ENCODE data around the gene LIMD2. TPM values are rescaled to one million over a fixed set of nuclear protein-coding genes. Genes with fewer than 3 reads are reported as not detected.

The LIMD2 gene
- total RNA-seq, 2 donors from 2014 or later, result 114 to 185 TPM

- ATAC-seq, result peak; percentile 34 to 36
- Mint-ChIP-seq H3K4me3 (peak overlapping the region; percentile 89), H3K4me1 (ENCODE audit: low read depth in 2 of 2) (peaks cover 42 to 49% of the 10 kb centered on the region in 2 donors), H3K27me3 (no peaks in the 10 kb centered on the region), H3K27ac (peak overlapping the region; percentile 85 to 88), H3K36me3 (no peaks in the 10 kb centered on the region), H3K9me3 (no peaks in the 10 kb centered on the region)
- DNase-seq (ENCODE audit: low spot score), result peak; percentile 79
Observed at GRCh38 chr17:63697341-63698286, 2.3 kb downstream of the LIMD2 start.

GRCh38 chr17:63696381-63696961 lies 3.5 kb downstream of the LIMD2 start:
- peak overlapping the region; percentile 85 to 88 for H3K27ac Mint-ChIP-seq
- no peaks in the 10 kb centered on the region for H3K36me3 Mint-ChIP-seq
- no peak for ATAC-seq
- peak overlapping the region; percentile 89 for H3K4me3 Mint-ChIP-seq
- no peaks in the 10 kb centered on the region for H3K27me3 Mint-ChIP-seq
- DNase-seq (ENCODE audit: low spot score), result no peak
- H3K4me1 Mint-ChIP-seq (ENCODE audit: low read depth in 2 of 2), result peaks cover 33 to 41% of the 10 kb centered on the region in 2 donors
- H3K9me3 Mint-ChIP-seq, result no peaks in the 10 kb centered on the region

- Mint-ChIP-seq H3K4me1 (ENCODE audit: low read depth in 2 of 2) (peaks cover 31 to 38% of the 10 kb centered on the region in 2 donors), H3K4me3 (peak overlapping the region; percentile 89), H3K9me3 (no peaks in the 10 kb centered on the region), H3K36me3 (no peaks in the 10 kb centered on the region), H3K27me3 (no peaks in the 10 kb centered on the region), H3K27ac (peak overlapping the region; percentile 85 to 88)
- no peak for ATAC-seq
- DNase-seq (ENCODE audit: low spot score), result no peak
Observed at GRCh38 chr17:63695889-63696288, 4.0 kb downstream of the LIMD2 start.

- Mint-ChIP-seq H3K27ac (peak overlapping the region; percentile 85 to 88), H3K4me1 (ENCODE audit: low read depth in 2 of 2) (peaks cover 31 to 38% of the 10 kb centered on the region in 2 donors), H3K36me3 (no peaks in the 10 kb centered on the region), H3K9me3 (no peaks in the 10 kb centered on the region), H3K4me3 (peak overlapping the region; percentile 27), H3K27me3 (no peaks in the 10 kb centered on the region)
- ATAC-seq (no peak), DNase-seq (ENCODE audit: low spot score) (no peak)
Observed at GRCh38 chr17:63694950-63695773, 4.8 kb downstream of the LIMD2 start.

GRCh38 chr17:63694229-63694949 lies 5.5 kb downstream of the LIMD2 start:
- no peaks in the 10 kb centered on the region for H3K9me3 Mint-ChIP-seq
- ATAC-seq (no peak), DNase-seq (ENCODE audit: low spot score) (no peak)
- H3K4me3 Mint-ChIP-seq, result peak overlapping the region; percentile 27
- no peaks in the 10 kb centered on the region for H3K27me3 Mint-ChIP-seq
- peak overlapping the region; percentile 85 to 88 for H3K27ac Mint-ChIP-seq
- no peaks in the 10 kb centered on the region for H3K36me3 Mint-ChIP-seq
- peaks cover 31 to 38% of the 10 kb centered on the region in 2 donors for H3K4me1 Mint-ChIP-seq (ENCODE audit: low read depth in 2 of 2)

GRCh38 chr17:63693411-63694113 lies 6.4 kb downstream of the LIMD2 start:
- H3K27ac Mint-ChIP-seq, result peak overlapping the region; percentile 42 to 85

GRCh38 chr17:63692195-63692816 lies 7.6 kb downstream of the LIMD2 start:
- H3K36me3 Mint-ChIP-seq, result no peaks in the 10 kb centered on the region
- H3K4me3 Mint-ChIP-seq, result no peak overlapping the region

More at GRCh38 chr17:63693411-63694113, 6.4 kb downstream of the LIMD2 start:
- Mint-ChIP-seq H3K27me3 (no peaks in the 10 kb centered on the region), H3K4me1 (ENCODE audit: low read depth in 2 of 2) (peaks cover 31 to 38% of the 10 kb centered on the region in 2 donors), H3K4me3 (no peak overlapping the region), H3K9me3 (no peaks in the 10 kb centered on the region), H3K36me3 (no peaks in the 10 kb centered on the region)
- no peak for ATAC-seq
- no peak for DNase-seq (ENCODE audit: low spot score)

GRCh38 chr17:63689479-63689878 lies 10.4 kb downstream of the LIMD2 start:
- Mint-ChIP-seq H3K9me3 (no peaks in the 10 kb centered on the region), H3K36me3 (no peaks in the 10 kb centered on the region), H3K4me1 (ENCODE audit: low read depth in 2 of 2) (peaks cover 10 to 12% of the 10 kb centered on the region in 2 donors), H3K27ac (peak overlapping the region in 1 of 2 donors; percentile 63), H3K4me3 (no peak overlapping the region), H3K27me3 (no peaks in the 10 kb centered on the region)
- ATAC-seq, result no peak
- no peak for DNase-seq (ENCODE audit: low spot score)

More at GRCh38 chr17:63692195-63692816, 7.6 kb downstream of the LIMD2 start:
- Mint-ChIP-seq H3K9me3 (no peaks in the 10 kb centered on the region), H3K27me3 (no peaks in the 10 kb centered on the region), H3K4me1 (ENCODE audit: low read depth in 2 of 2) (peaks cover 24 to 29% of the 10 kb centered on the region in 2 donors), H3K27ac (peak overlapping the region; percentile 42 to 85)
- ATAC-seq (no peak), DNase-seq (ENCODE audit: low spot score) (no peak)

- no peaks in the 10 kb centered on the region for H3K9me3 Mint-ChIP-seq
- no peak overlapping the region for H3K4me3 Mint-ChIP-seq
- peaks cover 10 to 12% of the 10 kb centered on the region in 2 donors for H3K4me1 Mint-ChIP-seq (ENCODE audit: low read depth in 2 of 2)
- no peaks in the 10 kb centered on the region for H3K36me3 Mint-ChIP-seq
- no peak overlapping the region for H3K27ac Mint-ChIP-seq
- ATAC-seq (no peak), DNase-seq (ENCODE audit: low spot score) (no peak)
- no peaks in the 10 kb centered on the region for H3K27me3 Mint-ChIP-seq
Observed at GRCh38 chr17:63688396-63689020, 11.4 kb downstream of the LIMD2 start.

- Mint-ChIP-seq H3K27ac (peak overlapping the region; percentile 51 to 59), H3K9me3 (no peaks in the 10 kb centered on the region), H3K27me3 (no peaks in the 10 kb centered on the region), H3K36me3 (no peaks in the 10 kb centered on the region), H3K4me1 (ENCODE audit: low read depth in 2 of 2) (peaks cover 4 to 10% of the 10 kb centered on the region in 2 donors), H3K4me3 (no peak overlapping the region)
- DNase-seq (ENCODE audit: low spot score) (no peak), ATAC-seq (peak in 1 of 2 donors; percentile 58)
Observed at GRCh38 chr17:63686138-63686685, 13.7 kb downstream of the LIMD2 start.

GRCh38 chr17:63685578-63685977 lies 14.3 kb downstream of the LIMD2 start:
- no peaks in the 10 kb centered on the region for H3K27me3 Mint-ChIP-seq
- DNase-seq (ENCODE audit: low spot score) (no peak), ATAC-seq (no peak)
- no peaks in the 10 kb centered on the region for H3K9me3 Mint-ChIP-seq
- H3K36me3 Mint-ChIP-seq, result no peaks in the 10 kb centered on the region
- peak overlapping the region; percentile 51 to 59 for H3K27ac Mint-ChIP-seq
- no peak overlapping the region for H3K4me3 Mint-ChIP-seq
- peaks cover 4 to 7% of the 10 kb centered on the region in 2 donors for H3K4me1 Mint-ChIP-seq (ENCODE audit: low read depth in 2 of 2)
